ENCODE measurements around the gene CMKLR1.

The CMKLR1 gene

DNA sequence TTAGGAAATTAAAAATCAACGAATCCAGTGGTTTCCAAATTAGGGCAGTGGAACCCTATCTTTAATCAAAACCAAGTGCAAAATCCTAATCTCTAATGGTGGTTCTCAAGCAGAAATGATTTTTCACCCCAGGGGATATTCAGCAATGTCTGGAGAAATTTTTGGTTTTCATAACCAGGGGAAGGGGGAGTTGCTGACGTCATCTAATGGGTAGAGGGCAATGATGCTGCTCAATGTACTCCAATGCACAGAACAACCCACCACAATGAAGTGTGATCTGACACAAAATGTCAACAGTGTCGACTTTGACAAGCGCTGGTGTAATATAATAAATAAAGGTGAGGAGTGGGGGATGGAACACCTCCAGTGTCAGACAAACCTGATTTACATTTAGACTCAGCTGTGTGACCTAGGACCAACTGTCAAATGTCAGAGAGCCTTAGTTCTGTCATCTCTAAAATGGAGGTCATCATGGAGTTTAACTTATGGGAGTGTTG, 81.5 kb downstream of the CMKLR1 start:
- no peak for DNase-seq

- DNase-seq = no peak
Observed at GRCh38 chr12:108257004-108257403, 82.1 kb downstream of the CMKLR1 start.

DNA sequence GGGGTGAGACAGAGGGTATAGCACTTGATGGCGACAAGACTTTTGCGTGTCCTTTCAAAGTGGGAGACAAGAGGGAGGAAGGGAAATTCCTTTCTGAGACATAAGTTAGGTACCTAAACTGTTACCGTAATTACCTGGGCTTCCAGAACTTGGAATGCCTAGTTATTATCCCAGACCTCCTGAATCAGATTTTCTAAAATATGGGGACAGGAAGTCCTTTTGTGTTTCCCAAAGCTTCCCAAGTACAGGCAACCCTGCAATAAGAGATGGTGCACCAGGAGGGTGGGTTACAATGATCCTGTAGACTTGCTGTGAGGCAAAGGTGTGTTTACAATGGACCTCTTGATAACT, 83.9 kb downstream of the CMKLR1 start:
- no peak for DNase-seq

DNA sequence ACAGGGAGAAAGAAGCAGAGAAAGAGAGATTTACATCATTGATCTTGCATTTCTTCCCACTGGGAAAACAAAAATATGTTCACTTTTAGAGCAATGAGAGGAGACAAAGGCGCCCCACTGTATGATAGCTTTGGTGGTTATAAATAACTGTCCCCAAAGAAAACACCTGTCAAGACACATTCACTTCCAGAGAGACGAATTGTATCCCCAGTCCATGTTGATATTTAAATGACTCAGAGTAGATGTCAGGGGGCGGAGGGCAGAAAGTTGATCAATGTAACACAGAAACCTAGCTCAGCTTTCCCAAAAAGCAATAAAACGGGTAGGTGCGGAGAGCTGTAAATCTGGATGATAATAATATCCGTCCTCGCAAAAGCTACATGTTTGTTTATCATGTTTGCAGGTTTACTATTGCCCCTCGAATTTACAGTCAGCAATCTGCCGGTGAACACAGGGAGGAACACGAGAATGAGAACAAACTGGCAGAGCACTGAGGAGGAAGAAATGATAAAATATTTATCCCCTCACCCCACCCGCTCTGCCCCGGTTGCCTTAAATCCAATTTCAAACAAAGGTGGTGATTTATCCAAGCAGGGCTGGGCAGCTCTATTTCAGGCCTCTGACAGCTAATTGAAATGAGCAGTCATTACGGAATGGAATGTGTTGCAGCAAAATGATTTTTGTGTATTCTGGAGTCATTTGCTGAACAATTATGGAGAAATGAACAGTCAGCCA, 84.4 kb downstream of the CMKLR1 start:
- no peak for DNase-seq

DNA sequence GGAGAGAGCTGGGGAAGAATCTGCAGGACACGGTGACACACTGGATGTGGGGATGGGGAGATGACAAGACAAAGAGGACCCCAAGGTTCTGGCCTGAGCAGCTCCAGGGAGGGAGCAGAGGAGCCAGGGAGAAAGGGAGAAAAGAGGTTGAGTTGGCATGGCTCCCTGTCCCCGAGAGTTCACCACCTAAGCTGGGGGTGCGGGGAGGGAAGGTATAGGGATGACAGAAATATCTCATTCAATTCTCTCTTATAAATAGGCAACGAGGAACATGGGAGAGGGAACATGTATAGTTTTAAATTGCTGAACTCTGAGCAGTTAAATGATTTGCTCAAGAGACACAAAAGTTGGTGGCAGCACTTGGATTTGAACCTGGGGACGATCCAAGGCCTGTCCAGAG, 85.1 kb downstream of the CMKLR1 start:
- no peak for DNase-seq

DNA sequence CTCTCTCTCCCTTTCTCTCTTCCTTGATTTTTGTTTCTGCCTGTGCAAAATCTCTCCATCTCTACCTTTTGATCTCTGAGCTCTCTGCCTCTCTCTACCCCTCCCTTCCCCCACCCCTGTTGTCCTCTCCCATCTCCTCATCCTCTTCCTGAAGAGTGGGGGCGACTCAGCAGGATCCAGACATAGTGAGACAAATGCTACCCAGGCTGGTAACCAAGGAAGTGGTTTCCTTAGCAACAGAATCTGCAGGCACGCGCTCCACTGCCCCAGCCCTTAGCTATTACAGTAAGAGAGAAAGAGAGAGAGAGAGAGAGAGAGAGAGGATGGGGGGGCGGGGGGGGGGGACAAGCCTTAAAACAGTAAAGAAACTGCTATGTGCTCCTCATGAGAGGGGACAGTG, 85.6 kb downstream of the CMKLR1 start:
- DNase-seq = no peak

DNA sequence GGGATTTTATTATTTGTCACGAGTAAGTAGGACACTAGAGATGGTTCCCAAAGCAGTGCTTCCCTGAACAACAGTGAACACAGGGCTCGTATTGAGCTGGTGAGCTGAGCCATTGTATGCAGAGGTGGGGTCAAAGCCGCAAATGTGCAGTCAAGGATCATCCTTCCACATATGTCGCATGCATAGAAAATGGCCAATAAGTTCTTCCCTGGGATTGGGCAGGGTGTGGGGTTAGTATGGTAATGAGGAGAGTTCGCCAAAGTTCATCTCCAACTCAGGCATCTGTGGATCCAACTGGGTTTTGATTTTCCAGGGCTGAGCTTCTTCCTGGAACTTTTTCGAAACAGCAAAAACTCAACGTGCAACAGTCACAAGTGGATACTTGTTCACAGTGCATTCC, 86.6 kb downstream of the CMKLR1 start:
- DNase-seq = no peak

DNA sequence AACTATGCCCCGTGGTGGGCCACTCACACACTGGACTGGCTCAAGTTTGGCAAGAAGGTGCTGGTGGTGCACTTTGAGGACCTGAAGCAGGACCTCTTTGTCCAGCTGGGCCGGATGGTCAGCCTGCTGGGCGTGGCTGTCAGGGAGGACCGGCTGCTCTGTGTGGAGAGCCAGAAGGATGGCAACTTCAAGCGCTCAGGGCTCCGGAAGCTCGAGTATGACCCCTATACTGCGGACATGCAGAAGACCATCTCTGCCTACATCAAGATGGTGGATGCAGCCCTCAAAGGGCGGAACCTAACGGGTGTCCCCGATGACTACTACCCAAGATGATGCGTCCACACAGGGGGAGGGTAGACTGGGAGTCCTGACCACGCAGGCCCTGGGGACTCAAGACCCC, 91.1 kb downstream of the CMKLR1 start:
- DNase-seq = no peak

DNA sequence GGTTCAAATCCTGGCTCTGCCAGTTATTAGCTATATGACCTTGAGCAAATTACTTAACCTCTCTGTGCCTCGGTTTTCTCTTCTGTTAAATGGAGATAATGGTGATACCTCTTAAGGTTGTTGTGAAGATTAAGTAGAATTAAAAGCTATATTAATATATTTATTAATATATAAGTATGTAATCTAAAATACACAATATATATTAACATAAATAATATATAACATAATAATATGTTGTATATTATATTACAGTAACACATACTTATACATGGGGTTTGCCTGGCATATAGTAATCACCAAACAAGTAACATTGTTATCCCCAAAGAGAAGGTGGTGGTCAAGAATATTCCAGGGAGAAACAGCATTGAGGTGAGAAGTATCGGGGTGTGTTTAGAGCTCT, 92.0 kb downstream of the CMKLR1 start:
- DNase-seq = no peak

- DNase-seq = no peak
Observed at GRCh38 chr12:108241986-108242703, 97.0 kb downstream of the CMKLR1 start.

- DNase-seq = no peak
Observed at GRCh38 chr12:108240928-108241327, 98.2 kb downstream of the CMKLR1 start.

- DNase-seq = no peak
Observed at GRCh38 chr12:108240027-108240785, 98.9 kb downstream of the CMKLR1 start.

- no peak for DNase-seq
Observed at GRCh38 chr12:108239378-108239777, 99.7 kb downstream of the CMKLR1 start.

DNA sequence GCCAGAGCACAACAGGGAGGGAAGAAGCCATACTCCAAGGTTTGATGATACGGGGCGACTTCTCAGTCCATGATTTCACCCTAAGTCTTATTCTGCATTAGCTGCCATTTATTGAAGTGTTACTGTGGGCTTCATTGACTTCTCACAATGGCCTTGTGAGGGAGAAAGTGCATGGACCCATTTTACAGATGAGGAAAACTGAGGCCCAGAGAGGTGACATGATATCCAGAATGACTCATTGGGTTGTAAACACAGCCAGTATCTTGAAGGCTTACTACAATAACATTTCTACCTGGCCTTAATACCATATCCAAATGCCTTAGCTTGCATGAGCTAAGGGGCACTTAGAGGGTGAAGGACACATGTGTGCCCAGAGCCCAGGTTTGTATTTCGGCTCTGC, 100.6 kb downstream of the CMKLR1 start:
- no peak for DNase-seq

Measured in hematopoietic multipotent progenitor cell treated with erythropoietin and hydrocortisone succinate and interleukin-3 and kit ligand, for 4 days (in vitro differentiated cells).